ENCODE measurements around the gene GNB3. TPM values are rescaled to one million over a fixed set of nuclear protein-coding genes. Genes with fewer than 3 reads are reported as not detected.

Gene GNB3
- total and polyA plus RNA-seq, 9 of the 15 experiments (the other 6 are each of a cell fraction or from before 2014, with no cell fraction given): 1.4 to 5.8 (median 2.0) TPM

DNA sequence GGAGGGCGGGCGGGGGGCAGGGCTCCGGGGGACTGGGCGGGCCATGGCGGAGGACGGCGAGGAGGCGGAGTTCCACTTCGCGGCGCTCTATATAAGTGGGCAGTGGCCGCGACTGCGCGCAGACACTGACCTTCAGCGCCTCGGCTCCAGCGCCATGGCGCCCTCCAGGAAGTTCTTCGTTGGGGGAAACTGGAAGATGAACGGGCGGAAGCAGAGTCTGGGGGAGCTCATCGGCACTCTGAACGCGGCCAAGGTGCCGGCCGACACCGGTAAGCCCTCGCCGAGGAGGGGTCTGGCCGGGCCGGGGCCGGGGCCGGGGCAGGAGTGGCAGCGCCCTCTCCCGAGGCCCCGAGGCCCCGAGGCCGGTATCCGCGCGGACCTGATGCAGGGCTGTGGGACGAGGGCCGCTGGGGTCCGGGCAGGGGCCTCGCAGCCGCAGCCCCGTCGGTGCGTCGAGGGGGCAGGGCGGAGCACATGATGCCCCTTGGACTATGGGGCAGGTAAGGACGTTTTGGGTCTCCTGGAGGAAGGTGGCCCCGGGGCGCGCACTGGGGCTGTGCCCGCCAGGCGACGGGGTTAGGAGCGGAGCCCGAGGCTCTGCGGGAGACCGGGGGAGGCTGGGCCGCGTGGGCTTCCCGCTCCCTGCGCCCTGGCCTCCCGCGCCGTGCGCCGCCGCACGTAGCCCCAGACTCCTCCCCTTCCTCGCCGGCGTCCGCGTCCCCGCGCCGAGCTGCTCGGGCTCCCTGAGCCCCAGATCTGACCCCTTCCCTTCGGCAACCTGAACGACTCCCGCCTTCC, 26.9 kb downstream of the GNB3 start, which contains the start of gene TPI1 (continued):
- TF ChIP-seq CHD4 (IDR thresholded peaks at IDR 0.05; ENCODE audit: insufficient read depth, insufficient replicate concordance, low read depth, low read length, poor library complexity, severe bottlenecking) (no peak), HEY1 (CRISPR knock-in tag; IDR thresholded peaks at IDR 0.05; ENCODE audit: borderline replicate concordance) (no peak), TSC22D4 (tag; IDR thresholded peaks at IDR 0.05) (no peak), EP300 (IDR thresholded peaks at IDR 0.05; ENCODE audit: low read length) (no peak), ZEB2 (IDR thresholded peaks at IDR 0.05) (no peak), ZBTB1 (CRISPR knock-in tag; IDR thresholded peaks at IDR 0.05; ENCODE audit: borderline replicate concordance, low read depth) (no peak), NR1H2 (CRISPR knock-in tag; IDR thresholded peaks at IDR 0.05) (no peak), PTTG1 (tag; IDR thresholded peaks at IDR 0.05; ENCODE audit: low read depth) (no peak), PTRF (tag; IDR thresholded peaks at IDR 0.05) (no peak), SLC30A9 (CRISPR knock-in tag; IDR thresholded peaks at IDR 0.05) (no peak), ZNF175 (CRISPR knock-in tag; IDR thresholded peaks at IDR 0.05; ENCODE audit: low read depth) (no peak), CBX2 (IDR thresholded peaks at IDR 0.05; ENCODE audit: insufficient read depth, low read length, poor library complexity, severe bottlenecking) (no peak), YY1 (IDR thresholded peaks at IDR 0.05; ENCODE audit: borderline replicate concordance in 1 of 3, control insufficient read depth in 1 of 3, extremely low read depth in 1 of 3, insufficient read depth in 3 of 3, insufficient read length in 1 of 3, insufficient replicate concordance in 2 of 3, low read depth in 1 of 3, low read length in 2 of 3) (peak; percentile 13 to 91 (median 78)), ZNF830 (CRISPR knock-in tag; IDR thresholded peaks at IDR 0.05) (no peak), CREM (IDR thresholded peaks at IDR 0.05; ENCODE audit: low read depth) (peak; percentile 42; the same call in 1 of the 2 replicates), ZNF316 (IDR thresholded peaks at IDR 0.05) (no peak), DPF2 (IDR thresholded peaks at IDR 0.05) (no peak), GATAD2A (IDR thresholded peaks at IDR 0.05) (no peak), ZNF668 (CRISPR knock-in tag; IDR thresholded peaks at IDR 0.05) (no peak)
- TF ChIP-seq, protein P1, sequence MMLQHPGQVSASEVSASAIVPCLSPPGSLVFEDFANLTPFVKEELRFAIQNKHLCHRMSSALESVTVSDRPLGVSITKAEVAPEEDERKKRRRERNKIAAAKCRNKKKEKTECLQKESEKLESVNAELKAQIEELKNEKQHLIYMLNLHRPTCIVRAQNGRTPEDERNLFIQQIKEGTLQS (IDR thresholded peaks at IDR 0.05): no peak
- TF ChIP-seq, protein P1 (CRISPR knock-in tag; conservative IDR thresholded peaks at IDR 0.05): no peak
- TF ChIP-seq, protein P2, sequence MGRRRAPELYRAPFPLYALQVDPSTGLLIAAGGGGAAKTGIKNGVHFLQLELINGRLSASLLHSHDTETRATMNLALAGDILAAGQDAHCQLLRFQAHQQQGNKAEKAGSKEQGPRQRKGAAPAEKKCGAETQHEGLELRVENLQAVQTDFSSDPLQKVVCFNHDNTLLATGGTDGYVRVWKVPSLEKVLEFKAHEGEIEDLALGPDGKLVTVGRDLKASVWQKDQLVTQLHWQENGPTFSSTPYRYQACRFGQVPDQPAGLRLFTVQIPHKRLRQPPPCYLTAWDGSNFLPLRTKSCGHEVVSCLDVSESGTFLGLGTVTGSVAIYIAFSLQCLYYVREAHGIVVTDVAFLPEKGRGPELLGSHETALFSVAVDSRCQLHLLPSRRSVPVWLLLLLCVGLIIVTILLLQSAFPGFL (CRISPR knock-in tag; IDR thresholded peaks at IDR 0.05): no peak
- TF ChIP-seq, protein P3, sequence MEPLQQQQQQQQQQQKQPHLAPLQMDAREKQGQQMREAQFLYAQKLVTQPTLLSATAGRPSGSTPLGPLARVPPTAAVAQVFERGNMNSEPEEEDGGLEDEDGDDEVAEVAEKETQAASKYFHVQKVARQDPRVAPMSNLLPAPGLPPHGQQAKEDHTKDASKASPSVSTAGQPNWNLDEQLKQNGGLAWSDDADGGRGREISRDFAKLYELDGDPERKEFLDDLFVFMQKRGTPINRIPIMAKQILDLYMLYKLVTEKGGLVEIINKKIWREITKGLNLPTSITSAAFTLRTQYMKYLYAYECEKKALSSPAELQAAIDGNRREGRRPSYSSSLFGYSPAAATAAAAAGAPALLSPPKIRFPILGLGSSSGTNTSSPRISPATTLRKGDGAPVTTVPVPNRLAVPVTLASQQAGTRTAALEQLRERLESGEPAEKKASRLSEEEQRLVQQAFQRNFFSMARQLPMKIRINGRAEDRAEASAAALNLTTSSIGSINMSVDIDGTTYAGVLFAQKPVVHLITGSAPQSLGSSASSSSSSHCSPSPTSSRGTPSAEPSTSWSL (CRISPR knock-in tag; IDR thresholded peaks at IDR 0.05; ENCODE audit: borderline replicate concordance): no peak

Data from K562 (cell line).